K562 (cell line): ENCODE results near the gene ATP1A3. TPM values are rescaled to one million over a fixed set of nuclear protein-coding genes. Genes with fewer than 3 reads are reported as not detected.

Experiments
- CBX8 ChIP-seq: fragments of 200-600 bp; sonication (generic); IDR thresholded peaks from 2 replicates; pipeline ENCODE4 v1.6.1; 2012; ENCODE audit warnings: borderline replicate concordance, mixed run types, low read depth, mild to moderate bottlenecking, moderate library complexity, mixed read lengths, low read length, control low read depth, inconsistent platforms; ENCODE audit not compliant: poor library complexity, severe bottlenecking; ENCODE audit errors: extremely low read depth
- CHD2 ChIP-seq: IDR thresholded peaks from 2 replicates; pipeline ENCODE4 v1.6.1; 2011; ENCODE audit warnings: low read depth, low read length
- GATAD2B ChIP-seq: fragments of 450-650 bp; IDR thresholded peaks from 2 replicates; pipeline ENCODE4 v1.6.1; 2017; ENCODE audit warnings: mild to moderate bottlenecking, borderline replicate concordance
- HMG20B ChIP-seq: fragments of 250-450 bp; sonication (Bioruptor Pico); IDR thresholded peaks from 2 replicates; pipeline ENCODE4 v1.5.0; 2021; ENCODE audit warnings: mild to moderate bottlenecking
- KLF1 ChIP-seq: fragments of 450-650 bp; IDR thresholded peaks from 2 replicates; pipeline ENCODE4 v1.6.1; 2016; ENCODE audit warnings: missing genetic modification characterization, missing compliant biosample characterization
- MEF2D ChIP-seq: conservative IDR thresholded peaks from 2 replicates; pipeline ENCODE4 v1.6.1; 2016; ENCODE audit warnings: low read depth, missing genetic modification characterization, missing compliant biosample characterization
- OTX1 ChIP-seq: fragments of 450-650 bp; formaldehyde crosslinking; IDR thresholded peaks from 2 replicates; pipeline ENCODE4 v1.4.0; 2022; ENCODE audit warnings: mild to moderate bottlenecking
- TAF7 ChIP-seq: fragments of 450-650 bp; IDR thresholded peaks from 2 replicates; pipeline ENCODE4 v1.6.1; 2016; ENCODE audit warnings: missing genetic modification characterization, missing compliant biosample characterization
- TCFL5 ChIP-seq: fragments of 250-450 bp; sonication (Bioruptor Pico); conservative IDR thresholded peaks from 2 replicates; pipeline ENCODE4 v1.6.1; 2021; ENCODE audit warnings: mild to moderate bottlenecking, moderate library complexity, matching md5 sums
- YY1 ChIP-seq, 3 experiments: IDR thresholded peaks; 2 replicates each; pipeline ENCODE4 v1.6.1; 2011; ENCODE audit warnings: low read length in 2 of 3, mild to moderate bottlenecking in 2 of 3, moderate library complexity in 2 of 3, borderline replicate concordance in 1 of 3, control low read depth in 1 of 3, low read depth in 1 of 3; ENCODE audit not compliant: insufficient read depth in 3 of 3, insufficient replicate concordance in 2 of 3, control insufficient read depth in 1 of 3, insufficient read length in 1 of 3; ENCODE audit errors: extremely low read depth in 1 of 3
- ZNF133 ChIP-seq: fragments of 250-450 bp; sonication (Bioruptor Pico); IDR thresholded peaks from 2 replicates; pipeline ENCODE4 v1.4.0; 2020; ENCODE audit warnings: mild to moderate bottlenecking
- ZNF507 ChIP-seq: conservative IDR thresholded peaks from 2 replicates; pipeline ENCODE4 v1.6.1; 2017; ENCODE audit warnings: missing genetic modification characterization, missing compliant biosample characterization
- ZNF57 ChIP-seq: fragments of 450-650 bp; formaldehyde crosslinking; IDR thresholded peaks from 2 replicates; pipeline ENCODE4 v1.4.0; 2020; ENCODE audit warnings: mild to moderate bottlenecking, moderate library complexity
- ZNF830 ChIP-seq: fragments of 250-450 bp; sonication (Bioruptor Pico); IDR thresholded peaks from 2 replicates; pipeline ENCODE4 v1.5.0; 2021; ENCODE audit warnings: mild to moderate bottlenecking
- polyA plus RNA-seq, 8 experiments: library from polyadenylated mRNA; depleted of rRNA in 4 of 8; stranded (reverse) in 5 of 8; unstranded in 3 of 8; fragments of >200 nt; fragmentation: Nextera tagmentation in 2 of 8; fragmentation: Illumina TruSeq in 1 of 8; extraction: Ambion mirVana in 2 of 8; extraction: Trizol in 1 of 8; gene quantifications; 2 replicates each; pipeline versions ENCODE4 v1.2.1 to v1.2.3, GENCODE V29; 2011 to 2014; ENCODE audit warnings: inconsistent platforms in 1 of 8, missing spikeins in 1 of 8
- total RNA-seq, 7 experiments: library from RNA; depleted of rRNA in 6 of 7; stranded (reverse); fragments of >200 nt in 6 of 7; fragmentation: Illumina TruSeq in 2 of 7; extraction: Trizol in 2 of 7; gene quantifications; 2 replicates each; pipeline versions ENCODE4 v1.2.1 to v1.2.3, GENCODE V29; 2011 to 2021; ENCODE audit warnings: low replicate concordance in 1 of 7
- TF ChIP-seq, protein P1 (sequence below): fragments of 250-450 bp; sonication (Bioruptor Pico); IDR thresholded peaks from 2 replicates; pipeline ENCODE4 v1.5.1; 2021; ENCODE audit warnings: mild to moderate bottlenecking
- TF ChIP-seq, protein P2 (sequence below): fragments of 250-450 bp; sonication (Bioruptor Pico); IDR thresholded peaks from 2 replicates; pipeline ENCODE4 v1.5.0; 2021; ENCODE audit warnings: mild to moderate bottlenecking, borderline replicate concordance
- TF ChIP-seq, protein P3 (sequence below): sonication (generic); formaldehyde crosslinking; IDR thresholded peaks from 2 replicates; pipeline ENCODE4 v1.8.0; 2022; ENCODE audit warnings: mild to moderate bottlenecking, missing genetic modification reagents

ATP1A3 gene
- total and polyA plus RNA-seq, 9 of the 15 experiments (the other 6 are each of a cell fraction or from before 2014, with no cell fraction given) = 0.03 to 1.0 (median 0.17) TPM; not detected in 3

DNA sequence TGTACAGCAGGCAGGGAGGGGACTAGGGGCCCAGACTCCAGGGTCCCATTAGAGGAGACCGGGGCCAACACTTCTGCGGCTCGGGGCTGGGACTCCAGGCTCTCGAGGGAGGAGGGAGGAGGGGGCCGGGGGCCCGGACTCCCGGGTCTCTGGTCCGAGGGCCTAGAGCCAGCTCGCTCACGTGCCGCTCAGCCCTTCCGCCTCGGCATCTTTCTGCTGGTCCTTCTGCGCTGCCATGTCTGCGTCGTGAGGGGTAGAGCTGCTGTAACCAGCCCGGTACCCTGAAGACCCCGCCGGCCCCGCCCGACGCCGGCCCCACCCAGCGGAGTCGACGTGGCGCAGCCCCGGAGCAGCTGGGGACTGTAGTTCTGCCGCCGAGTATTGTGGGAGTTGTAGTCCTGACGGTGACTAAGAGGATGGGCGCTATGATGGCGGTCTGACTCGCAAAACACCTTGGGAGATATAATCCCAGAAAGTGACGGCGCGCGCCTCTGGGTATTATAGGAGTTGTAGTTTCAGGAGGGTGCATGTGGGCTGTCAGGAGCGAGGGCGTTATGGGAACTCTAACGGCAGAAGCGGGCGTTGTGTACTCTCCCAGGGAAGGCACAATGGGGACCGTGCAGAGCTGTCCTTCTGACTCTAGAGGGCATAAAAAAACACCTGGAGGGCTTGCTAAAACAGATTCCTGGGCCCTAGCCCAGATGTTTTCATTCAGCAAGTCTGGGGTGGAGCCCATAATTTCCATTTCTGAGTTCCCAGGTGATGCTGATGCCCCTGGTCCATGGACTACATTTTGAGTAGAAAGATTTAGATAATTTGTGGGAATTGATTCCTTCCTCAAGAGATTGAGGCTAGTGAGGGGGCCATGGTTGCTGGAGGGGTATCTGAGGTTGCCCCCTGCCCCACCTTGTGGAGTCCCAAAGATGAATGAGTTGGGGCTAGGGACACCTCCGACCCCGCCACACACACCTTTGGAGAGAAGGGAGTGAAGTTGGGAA, 34.7 kb downstream of the ATP1A3 start, which contains the start of gene RABAC1 (continued):
- TF ChIP-seq, protein P1, sequence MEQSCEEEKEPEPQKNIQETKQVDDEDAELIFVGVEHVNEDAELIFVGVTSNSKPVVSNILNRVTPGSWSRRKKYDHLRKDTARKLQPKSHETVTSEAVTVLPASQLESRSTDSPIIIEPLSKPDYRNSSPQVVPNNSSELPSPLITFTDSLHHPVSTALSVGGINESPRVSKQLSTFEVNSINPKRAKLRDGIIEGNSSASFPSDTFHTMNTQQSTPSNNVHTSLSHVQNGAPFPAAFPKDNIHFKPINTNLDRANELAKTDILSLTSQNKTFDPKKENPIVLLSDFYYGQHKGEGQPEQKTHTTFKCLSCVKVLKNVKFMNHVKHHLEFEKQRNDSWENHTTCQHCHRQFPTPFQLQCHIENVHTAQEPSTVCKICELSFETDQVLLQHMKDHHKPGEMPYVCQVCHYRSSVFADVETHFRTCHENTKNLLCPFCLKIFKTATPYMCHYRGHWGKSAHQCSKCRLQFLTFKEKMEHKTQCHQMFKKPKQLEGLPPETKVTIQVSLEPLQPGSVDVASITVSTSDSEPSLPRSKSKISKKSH = no peak
- TF ChIP-seq TCFL5 (CRISPR knock-in tag) = no peak
- peak; percentile 58; the same call in 1 of the 2 replicates for TF ChIP-seq KLF1 (tag)
- TF ChIP-seq, protein P2, sequence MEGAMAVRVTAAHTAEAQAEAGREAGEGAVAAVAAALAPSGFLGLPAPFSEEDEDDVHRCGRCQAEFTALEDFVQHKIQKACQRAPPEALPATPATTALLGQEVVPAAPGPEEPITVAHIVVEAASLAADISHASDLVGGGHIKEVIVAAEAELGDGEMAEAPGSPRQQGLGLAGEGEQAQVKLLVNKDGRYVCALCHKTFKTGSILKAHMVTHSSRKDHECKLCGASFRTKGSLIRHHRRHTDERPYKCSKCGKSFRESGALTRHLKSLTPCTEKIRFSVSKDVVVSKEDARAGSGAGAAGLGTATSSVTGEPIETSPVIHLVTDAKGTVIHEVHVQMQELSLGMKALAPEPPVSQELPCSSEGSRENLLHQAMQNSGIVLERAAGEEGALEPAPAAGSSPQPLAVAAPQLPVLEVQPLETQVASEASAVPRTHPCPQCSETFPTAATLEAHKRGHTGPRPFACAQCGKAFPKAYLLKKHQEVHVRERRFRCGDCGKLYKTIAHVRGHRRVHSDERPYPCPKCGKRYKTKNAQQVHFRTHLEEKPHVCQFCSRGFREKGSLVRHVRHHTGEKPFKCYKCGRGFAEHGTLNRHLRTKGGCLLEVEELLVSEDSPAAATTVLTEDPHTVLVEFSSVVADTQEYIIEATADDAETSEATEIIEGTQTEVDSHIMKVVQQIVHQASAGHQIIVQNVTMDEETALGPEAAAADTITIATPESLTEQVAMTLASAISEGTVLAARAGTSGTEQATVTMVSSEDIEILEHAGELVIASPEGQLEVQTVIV = no peak
- peak; percentile 36; the same call in 1 of the 2 replicates for TF ChIP-seq CHD2
- no peak for TF ChIP-seq MEF2D
- no peak for TF ChIP-seq ZNF830
- TF ChIP-seq HMG20B (CRISPR knock-in tag) = no peak
- no peak for TF ChIP-seq OTX1 (CRISPR knock-in tag)
- TF ChIP-seq ZNF507 (tag) = no peak
- TF ChIP-seq TAF7 (tag) = no peak
- peak; percentile 68 to 96 (median 91) for TF ChIP-seq YY1 (IDR thresholded peaks at IDR 0.05; ENCODE audit: borderline replicate concordance in 1 of 3, control insufficient read depth in 1 of 3, extremely low read depth in 1 of 3, insufficient read depth in 3 of 3, insufficient read length in 1 of 3, insufficient replicate concordance in 2 of 3, low read depth in 1 of 3, low read length in 2 of 3)
- TF ChIP-seq CBX8 = no peak
- TF ChIP-seq GATAD2B = no peak
- no peak for TF ChIP-seq ZNF133 (CRISPR knock-in tag)
- TF ChIP-seq, protein P3, sequence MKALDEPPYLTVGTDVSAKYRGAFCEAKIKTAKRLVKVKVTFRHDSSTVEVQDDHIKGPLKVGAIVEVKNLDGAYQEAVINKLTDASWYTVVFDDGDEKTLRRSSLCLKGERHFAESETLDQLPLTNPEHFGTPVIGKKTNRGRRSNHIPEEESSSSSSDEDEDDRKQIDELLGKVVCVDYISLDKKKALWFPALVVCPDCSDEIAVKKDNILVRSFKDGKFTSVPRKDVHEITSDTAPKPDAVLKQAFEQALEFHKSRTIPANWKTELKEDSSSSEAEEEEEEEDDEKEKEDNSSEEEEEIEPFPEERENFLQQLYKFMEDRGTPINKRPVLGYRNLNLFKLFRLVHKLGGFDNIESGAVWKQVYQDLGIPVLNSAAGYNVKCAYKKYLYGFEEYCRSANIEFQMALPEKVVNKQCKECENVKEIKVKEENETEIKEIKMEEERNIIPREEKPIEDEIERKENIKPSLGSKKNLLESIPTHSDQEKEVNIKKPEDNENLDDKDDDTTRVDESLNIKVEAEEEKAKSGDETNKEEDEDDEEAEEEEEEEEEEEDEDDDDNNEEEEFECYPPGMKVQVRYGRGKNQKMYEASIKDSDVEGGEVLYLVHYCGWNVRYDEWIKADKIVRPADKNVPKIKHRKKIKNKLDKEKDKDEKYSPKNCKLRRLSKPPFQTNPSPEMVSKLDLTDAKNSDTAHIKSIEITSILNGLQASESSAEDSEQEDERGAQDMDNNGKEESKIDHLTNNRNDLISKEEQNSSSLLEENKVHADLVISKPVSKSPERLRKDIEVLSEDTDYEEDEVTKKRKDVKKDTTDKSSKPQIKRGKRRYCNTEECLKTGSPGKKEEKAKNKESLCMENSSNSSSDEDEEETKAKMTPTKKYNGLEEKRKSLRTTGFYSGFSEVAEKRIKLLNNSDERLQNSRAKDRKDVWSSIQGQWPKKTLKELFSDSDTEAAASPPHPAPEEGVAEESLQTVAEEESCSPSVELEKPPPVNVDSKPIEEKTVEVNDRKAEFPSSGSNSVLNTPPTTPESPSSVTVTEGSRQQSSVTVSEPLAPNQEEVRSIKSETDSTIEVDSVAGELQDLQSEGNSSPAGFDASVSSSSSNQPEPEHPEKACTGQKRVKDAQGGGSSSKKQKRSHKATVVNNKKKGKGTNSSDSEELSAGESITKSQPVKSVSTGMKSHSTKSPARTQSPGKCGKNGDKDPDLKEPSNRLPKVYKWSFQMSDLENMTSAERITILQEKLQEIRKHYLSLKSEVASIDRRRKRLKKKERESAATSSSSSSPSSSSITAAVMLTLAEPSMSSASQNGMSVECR (CRISPR knock-in tag) = no peak
- no peak for TF ChIP-seq ZNF57 (CRISPR knock-in tag)
